ENCODE measurements around the gene PRSS50. TPM values are rescaled to one million over a fixed set of nuclear protein-coding genes. Genes with fewer than 3 reads are reported as not detected.

PRSS50 gene
- total RNA-seq, 2 experiments from 2014 or later, result not detected

GRCh38 chr3:46711305-46711704 lies 6.4 kb downstream of the PRSS50 start:
- H3K27me3 Mint-ChIP-seq, result no peaks in the 10 kb centered on the region
- DNase-seq (no peak), ATAC-seq (no peak)
- CTCF ChIA-PET, result no interaction called here
- H3K36me3 Mint-ChIP-seq (ENCODE audit: low read depth), result no peaks in the 10 kb centered on the region
- H3K27ac Mint-ChIP-seq, result no peak overlapping the region
- H3K4me1 Mint-ChIP-seq (ENCODE audit: low read depth), result no peaks in the 10 kb centered on the region
- no peaks in the 10 kb centered on the region for H3K9me3 Mint-ChIP-seq
- no peak for TF ChIP-seq CTCF (IDR thresholded peaks at IDR 0.05)
- POLR2A ChIA-PET, result no interaction called here
- intact Hi-C loops (cut with micrococcal nuclease), result no loop called here
- H3K4me3 Mint-ChIP-seq, result no peak overlapping the region

- CTCF ChIA-PET, result no interaction called here
- POLR2A ChIA-PET, result no interaction called here
- H3K36me3 Mint-ChIP-seq (ENCODE audit: low read depth), result no peaks in the 10 kb centered on the region
- H3K27me3 Mint-ChIP-seq, result no peaks in the 10 kb centered on the region
- H3K4me3 Mint-ChIP-seq, result no peak overlapping the region
- H3K4me1 Mint-ChIP-seq (ENCODE audit: low read depth), result no peaks in the 10 kb centered on the region
- TF ChIP-seq CTCF (IDR thresholded peaks at IDR 0.05), result no peak
- H3K27ac Mint-ChIP-seq, result no peak overlapping the region
- H3K9me3 Mint-ChIP-seq, result no peaks in the 10 kb centered on the region
- no peak for ATAC-seq
- intact Hi-C loops (cut with micrococcal nuclease), result no loop called here
- DNase-seq, result no peak
Observed at GRCh38 chr3:46710671-46711295, 6.9 kb downstream of the PRSS50 start.

GRCh38 chr3:46710229-46710628 lies 7.4 kb downstream of the PRSS50 start:
- Mint-ChIP-seq H3K9me3 (no peaks in the 10 kb centered on the region), H3K27ac (no peak overlapping the region), H3K27me3 (no peaks in the 10 kb centered on the region), H3K36me3 (ENCODE audit: low read depth) (no peaks in the 10 kb centered on the region), H3K4me3 (no peak overlapping the region), H3K4me1 (ENCODE audit: low read depth) (no peaks in the 10 kb centered on the region)
- ATAC-seq (no peak), DNase-seq (no peak)
- intact Hi-C loops (cut with micrococcal nuclease), result no loop called here
- ChIA-PET CTCF (no interaction called here), POLR2A (no interaction called here)
- TF ChIP-seq CTCF (IDR thresholded peaks at IDR 0.05), result no peak

- Mint-ChIP-seq H3K4me1 (ENCODE audit: low read depth) (no peaks in the 10 kb centered on the region), H3K27ac (no peak overlapping the region), H3K4me3 (no peak overlapping the region), H3K36me3 (ENCODE audit: low read depth) (no peaks in the 10 kb centered on the region), H3K9me3 (no peaks in the 10 kb centered on the region), H3K27me3 (no peaks in the 10 kb centered on the region)
- intact Hi-C loops (cut with micrococcal nuclease), result no loop called here
- ChIA-PET CTCF (interaction anchor here (1.3 kb wide), 1 partner anchor 17 kb away, joined by 3 read pairs; the partner anchor contains the start of gene ALS2CL), POLR2A (no interaction called here)
- no peak for TF ChIP-seq CTCF (IDR thresholded peaks at IDR 0.05)
- ATAC-seq (no peak), DNase-seq (no peak)
Observed at GRCh38 chr3:46709721-46710120, 7.9 kb downstream of the PRSS50 start.

- ChIA-PET POLR2A (no interaction called here), CTCF (interaction anchor here (0.6 to 1.3 kb wide), 3 partner anchors 16 to 119 kb away, joined by 3 read pairs; partner anchors contain the start of gene ALS2CL)
- H3K36me3 Mint-ChIP-seq (ENCODE audit: low read depth), result no peaks in the 10 kb centered on the region
- H3K4me1 Mint-ChIP-seq (ENCODE audit: low read depth), result no peaks in the 10 kb centered on the region
- no peak for TF ChIP-seq CTCF (IDR thresholded peaks at IDR 0.05)
- H3K9me3 Mint-ChIP-seq, result no peaks in the 10 kb centered on the region
- no peak for ATAC-seq
- no peak overlapping the region for H3K4me3 Mint-ChIP-seq
- H3K27me3 Mint-ChIP-seq, result no peaks in the 10 kb centered on the region
- no peak overlapping the region for H3K27ac Mint-ChIP-seq
- DNase-seq, result no peak
- intact Hi-C loops (cut with micrococcal nuclease), result no loop called here
Observed at GRCh38 chr3:46709157-46709654, 8.5 kb downstream of the PRSS50 start.
